GM12878 (cell line): ENCODE data around the gene PGLYRP4. TPM values are rescaled to one million over a fixed set of nuclear protein-coding genes. Genes with fewer than 3 reads are reported as not detected.
A peak's percentile ranks its signal among the peaks of the same experiment; 100 is the strongest.

Experiments used
- ATAC-seq: fragments of 200-7000 bp; cut with Tn5 transposase; 3 replicates; pipeline ENCODE4 v1.9.1; 2020; ENCODE audit warnings: mild to moderate bottlenecking, moderate library complexity
- BruUV-seq: library from RNA; stranded (reverse); fragments of 400-500 nt; replicated peaks from 2 replicates; lab custom pipeline; 2021; lab: Mats Ljungman, UMichigan
- CTCF ChIA-PET: fragments of 300-600 bp; sonication (Branson Sonifier 250); formaldehyde crosslinking; extraction: SDS; loops from one replicate; lab custom pipeline; 2021; ENCODE audit warnings: inconsistent platforms; lab: Yijun Ruan, JAX
- POLR2A ChIA-PET: fragments of 350-600 bp; formaldehyde crosslinking; extraction: SDS; loops from one replicate; lab custom pipeline; 2021; ENCODE audit warnings: inconsistent platforms; lab: Charles Lee
- RAD21 ChIA-PET: fragments of 300-600 bp; sonication (Branson Sonifier 250); formaldehyde crosslinking; loops from one replicate; lab custom pipeline; 2023; ENCODE audit warnings: antibody characterized with exemption; ENCODE audit not compliant: unreplicated experiment; lab: Charles Lee
- SMC1A ChIA-PET: fragments of 300-600 bp; sonication (Branson Sonifier 250); formaldehyde crosslinking; loops from one replicate; lab custom pipeline; 2023; ENCODE audit not compliant: unreplicated experiment, uncharacterized antibody; lab: Charles Lee
- DNase-seq: peaks from one replicate; pipeline ENCODE4 v3.0.0-alpha.2; 2011; ENCODE audit warnings: low read depth, low spot score
- FAIRE-seq: peaks from 3 replicates; lab custom pipeline; 2011; peaks lifted over from hg19 to GRCh38; lab: Jason Lieb, UNC
- H2AFZ ChIP-seq: 2 replicates; pipeline ENCODE4 v1.6.0; 2011; ENCODE audit warnings: low read depth, low read length, control low read depth; ENCODE audit not compliant: control insufficient read depth
- H3K27ac ChIP-seq: 2 replicates; pipeline ENCODE4 v1.5.1; 2011; ENCODE audit warnings: control low read depth; ENCODE audit not compliant: control insufficient read depth, insufficient read depth
- H3K27me3 ChIP-seq, 2 experiments: replicated peaks in 1 of 2; 2 replicates each; pipeline versions ENCODE4 v1.6.0 to v1.6.1; 2011; ENCODE audit warnings: low read length in 1 of 2; ENCODE audit not compliant: control insufficient read depth in 2 of 2, insufficient read depth in 2 of 2
- H3K36me3 ChIP-seq, 2 experiments: 2 replicates each; pipeline ENCODE4 v1.5.1; 2011; ENCODE audit warnings: low read length in 1 of 2; ENCODE audit not compliant: control insufficient read depth in 2 of 2, insufficient read depth in 2 of 2
- H3K4me1 ChIP-seq: 2 replicates; pipeline ENCODE4 v1.6.1; 2011; ENCODE audit warnings: mild to moderate bottlenecking, low read length, moderate library complexity, mixed read lengths; ENCODE audit not compliant: control insufficient read depth, insufficient read depth
- H3K4me2 ChIP-seq: 2 replicates; pipeline ENCODE4 v1.6.0; 2011; ENCODE audit warnings: control low read depth; ENCODE audit not compliant: control insufficient read depth, insufficient read depth
- H3K4me3 ChIP-seq: fragments of 200-600 bp; sonication (generic); 2 replicates; pipeline ENCODE4 v1.5.1; 2016
- H3K79me2 ChIP-seq: 2 replicates; pipeline ENCODE4 v1.6.0; 2011; ENCODE audit warnings: low read length; ENCODE audit not compliant: control insufficient read depth, insufficient read depth
- H3K9ac ChIP-seq: 2 replicates; pipeline ENCODE4 v1.8.0; 2011; ENCODE audit warnings: low read length, control low read depth, mixed read lengths; ENCODE audit not compliant: control insufficient read depth, insufficient read depth
- H3K9me3 ChIP-seq: replicated peaks from 3 replicates; pipeline ENCODE4 v1.5.1; 2011; ENCODE audit warnings: mild to moderate bottlenecking, low read length; ENCODE audit not compliant: control insufficient read depth, insufficient read depth
- H4K20me1 ChIP-seq: 2 replicates; pipeline ENCODE4 v1.6.0; 2011; ENCODE audit not compliant: control insufficient read depth, insufficient read depth
- CTCF ChIP-seq, 3 experiments: IDR thresholded peaks in 2 of 3; conservative IDR thresholded peaks in 1 of 3; 2 replicates each; pipeline ENCODE4 v1.5.1; 2011; ENCODE audit warnings: low read depth in 3 of 3, low read length in 3 of 3, mild to moderate bottlenecking in 3 of 3, control low read depth in 2 of 3, moderate library complexity in 2 of 3, inconsistent platforms in 1 of 3, mixed read lengths in 1 of 3; ENCODE audit not compliant: control insufficient read depth in 2 of 3, insufficient read depth in 1 of 3; ENCODE audit errors: extremely low read depth in 1 of 3
- EP300 ChIP-seq, 2 experiments: fragments of 150-350 bp in 1 of 2; IDR thresholded peaks; 2 replicates each; pipeline ENCODE4 v1.6.1; 2011 to 2012; ENCODE audit warnings: low read depth in 2 of 2, low read length in 2 of 2, borderline replicate concordance in 1 of 2, improper control_type of control experiment in 1 of 2, inconsistent platforms in 1 of 2; ENCODE audit not compliant: control insufficient read depth in 1 of 2
- ETV6 ChIP-seq, 2 experiments: fragments of 450-650 bp in 1 of 2; IDR thresholded peaks in 1 of 2; conservative IDR thresholded peaks in 1 of 2; 2 replicates each; pipeline ENCODE4 v1.6.1; 2014; ENCODE audit warnings: antibody characterized with exemption in 1 of 2, borderline replicate concordance in 1 of 2, low read depth in 1 of 2, mild to moderate bottlenecking in 1 of 2, moderate library complexity in 1 of 2
- HDGF ChIP-seq: fragments of 450-650 bp; IDR thresholded peaks from 2 replicates; pipeline ENCODE4 v1.6.1; 2016; ENCODE audit warnings: antibody characterized with exemption
- IKZF1 ChIP-seq: fragments of 450-650 bp; conservative IDR thresholded peaks from 2 replicates; pipeline ENCODE4 v1.6.1; 2017; ENCODE audit warnings: antibody characterized with exemption, mild to moderate bottlenecking
- JUNB ChIP-seq: IDR thresholded peaks from 2 replicates; pipeline ENCODE4 v1.6.1; 2016; ENCODE audit warnings: antibody characterized with exemption, mild to moderate bottlenecking
- RAD21 ChIP-seq: IDR thresholded peaks from 2 replicates; pipeline ENCODE4 v1.6.1; 2011; ENCODE audit warnings: mild to moderate bottlenecking, low read depth, low read length, moderate library complexity; ENCODE audit not compliant: insufficient read depth
- SMC3 ChIP-seq: IDR thresholded peaks from 2 replicates; pipeline ENCODE4 v1.6.1; 2011; ENCODE audit warnings: low read length, improper control_type of control experiment, borderline replicate concordance
- TBL1XR1 ChIP-seq: IDR thresholded peaks from 2 replicates; pipeline ENCODE4 v1.6.1; 2012; ENCODE audit warnings: low read depth, low read length, improper control_type of control experiment
- ZBTB33 ChIP-seq: fragments of 450-650 bp; IDR thresholded peaks from 2 replicates; pipeline ENCODE4 v1.6.1; 2017; ENCODE audit warnings: mild to moderate bottlenecking
- WGBS: methylation state at CpG from one replicate; pipeline ENCODE4 v1.1.6; 2016; ENCODE audit warnings: low lambda C conversion rate; ENCODE audit not compliant: insufficient replicate concordance, insufficient coverage; ENCODE audit errors: missing lambda C conversion rate; 5-methylcytosine and 5-hydroxymethylcytosine counted together
- in situ Hi-C: fragments of 300-500 bp; cut with MboI; formaldehyde crosslinking; loops from 9 replicates; pipeline ENCODE4 v1.14.3; 2018; ENCODE audit warnings: mixed read lengths
- intact Hi-C: fragments of 100-400 bp; cut with micrococcal nuclease; formaldehyde crosslinking; loops from one replicate; pipeline ENCODE4 v1.14.2; 2022; ENCODE audit not compliant: unreplicated experiment
- polyA plus RNA-seq, 11 experiments: library from polyadenylated mRNA; depleted of rRNA in 4 of 11; unstranded in 6 of 11; stranded (reverse) in 5 of 11; fragments of >200 nt; fragmentation: Nextera tagmentation in 4 of 11; fragmentation: Illumina TruSeq in 1 of 11; extraction: Ambion mirVana in 4 of 11; extraction: Trizol in 1 of 11; gene quantifications; 1 replicate in 1 of 11; 2 replicates in 10 of 11; pipeline versions ENCODE4 v1.2.1 to v1.2.3, GENCODE V29; 2011 to 2016; ENCODE audit warnings: inconsistent platforms in 2 of 11, missing spikeins in 2 of 11, low read depth in 1 of 11
- total RNA-seq, 4 experiments: library from RNA; depleted of rRNA in 3 of 4; stranded (reverse); fragments of >200 nt in 3 of 4; fragmentation: Illumina TruSeq in 1 of 4; extraction: Trizol in 1 of 4; gene quantifications; 2 replicates each; pipeline versions ENCODE4 v1.2.1 to v1.2.3, GENCODE V29; 2013 to 2021

Gene PGLYRP4
- total and polyA plus RNA-seq, 10 of the 15 experiments (the other 5 are each of a cell fraction or from before 2014, with no cell fraction given), result 0.22 to 3.0 (median 0.44) TPM

- TF ChIP-seq HDGF (no peak), TBL1XR1 (no peak), ETV6 (conservative IDR thresholded peaks at IDR 0.05 in 1 of 2, IDR thresholded peaks at IDR 0.05 in 1 of 2; ENCODE audit: borderline replicate concordance in 1 of 2, low read depth in 1 of 2) (peak in 1 of 2 experiments; percentile 42; a peak in 1 of 4 replicates), RAD21 (no peak)
Observed at GRCh38 chr1:153291514-153291913, 57.1 kb downstream of the PGLYRP4 start (continued).

GRCh38 chr1:153288634-153289275 lies 59.9 kb downstream of the PGLYRP4 start:
- H3K4me1 ChIP-seq, result peaks cover 9% of the 10 kb centered on the region
- ChIA-PET RAD21 (interaction anchor here (0.6 to 3.0 kb wide), 10 partner anchors 9 to 327 kb away, joined by 3 to 14 read pairs (median 3); no protein-coding TSS in a partner anchor), CTCF (interaction anchor here (0.6 to 6.4 kb wide), 28 partner anchors 8 to 420 kb away, joined by 3 to 66 read pairs (median 5); partner anchors contain the start of gene SMCP), POLR2A (no interaction called here), SMC1A (interaction anchor here (0.7 to 4.4 kb wide), 15 partner anchors 14 to 635 kb away, joined by 3 to 17 read pairs (median 5); no protein-coding TSS in a partner anchor)
- H4K20me1 ChIP-seq, result no peaks in the 10 kb centered on the region
- H3K9me3 ChIP-seq, result no peaks in the 10 kb centered on the region
- no peak overlapping the region for H3K4me2 ChIP-seq
- H2AFZ ChIP-seq, result no peak overlapping the region
- H3K27me3 ChIP-seq, result peaks cover 0 to 2% of the 10 kb centered on the region in 2 experiments; a peak in 1 of 4 replicates
- no peaks in the 10 kb centered on the region for H3K79me2 ChIP-seq
- no peak overlapping the region for H3K9ac ChIP-seq
- no peak for DNase-seq
- 0 out of 2 replicates have a peak, but pooled peaks have one; percentile 18 for TF ChIP-seq IKZF1
- no peak for TF ChIP-seq EP300 (IDR thresholded peaks at IDR 0.05; ENCODE audit: borderline replicate concordance in 1 of 2, control insufficient read depth in 1 of 2, low read depth in 2 of 2, low read length in 2 of 2)
- TF ChIP-seq JUNB, result no peak
- peak; percentile 34; the same call in 1 of the 2 replicates for TF ChIP-seq SMC3
- TF ChIP-seq ZBTB33, result peak; percentile 55; the same call in 1 of the 2 replicates
- TF ChIP-seq RAD21, result peak; percentile 29; the same call in 1 of the 2 replicates
- TF ChIP-seq CTCF (IDR thresholded peaks at IDR 0.05 in 2 of 3, conservative IDR thresholded peaks at IDR 0.05 in 1 of 3; ENCODE audit: control insufficient read depth in 2 of 3, extremely low read depth in 1 of 3, insufficient read depth in 1 of 3, low read depth in 3 of 3, low read length in 3 of 3), result peak; percentile 61 to 86 (median 78)
- no peak for FAIRE-seq
- H3K4me3 ChIP-seq, result no peak overlapping the region
- in situ Hi-C loops (no loop called here), intact Hi-C loops (no loop called here)
- H3K27ac ChIP-seq, result no peak overlapping the region
- WGBS, result 45% methylated on average over 11 of the region's 11 CpGs
- no TSS peak for BruUV-seq
- H3K36me3 ChIP-seq, result no peaks in the 10 kb centered on the region
- peak; percentile 82 for ATAC-seq
